ENCODE data around the gene HOXA4. TPM values are rescaled to one million over a fixed set of nuclear protein-coding genes. Genes with fewer than 3 reads are reported as not detected.

HOXA4 gene
- polyA plus RNA-seq, 3 donors = 0.48 TPM; not detected in 2

GRCh38 chr7:27124902-27125689 is 5.5 kb downstream of the HOXA4 start:
- no peak overlapping the region for H3K9ac ChIP-seq (ENCODE audit: insufficient read depth, low read length, poor library complexity, severe bottlenecking)

More at GRCh38 chr7:27124902-27125689, 5.5 kb downstream of the HOXA4 start:
- no peak for TF ChIP-seq CTCF (IDR thresholded peaks at IDR 0.05)
- Histone ChIP-seq H3K36me3 (replicated peaks in 1 of 2; ENCODE audit: control insufficient read depth in 1 of 2, insufficient read depth in 2 of 2, low read length in 2 of 2) (no peaks in the 10 kb centered on the region), H3K79me2 (ENCODE audit: insufficient read depth, low read length) (no peaks in the 10 kb centered on the region), H3K4me2 (replicated peaks; ENCODE audit: extremely low read depth, low read length, poor library complexity, severe bottlenecking) (no peak overlapping the region), H3K27ac (ENCODE audit: low read depth in 1 of 2, low read length in 2 of 2) (no peak overlapping the region), H3K4me1 (ENCODE audit: control insufficient read depth in 1 of 2, insufficient read depth in 2 of 2, low read length in 2 of 2) (no peaks in the 10 kb centered on the region), H3K27me3 (ENCODE audit: control insufficient read depth in 2 of 2, insufficient read depth in 2 of 2, low read length in 2 of 2) (no peaks in the 10 kb centered on the region), H3K4me3 (replicated peaks in 1 of 3; ENCODE audit: low read depth in 2 of 3, low read length in 3 of 3) (no peak overlapping the region), H3K9me3 (replicated peaks in 1 of 2; ENCODE audit: control insufficient read depth in 1 of 2, insufficient read depth in 1 of 2, low read length in 2 of 2) (no peaks in the 10 kb centered on the region), H2AFZ (ENCODE audit: insufficient read depth, low read depth, low read length, poor library complexity, severe bottlenecking) (no peak overlapping the region), H4K20me1 (ENCODE audit: insufficient read depth, low read length) (no peaks in the 10 kb centered on the region)
- Mint-ChIP-seq H3K27me3 (ENCODE audit: low read depth in 3 of 3) (peaks cover 3 to 10% (median 4%) of the 10 kb centered on the region in 3 donors), H3K4me1 (peaks cover 6% of the 10 kb centered on the region), H3K9me3 (peaks cover 0 to 4% (median 0%) of the 10 kb centered on the region in 7 donors), H3K27ac (no peak overlapping the region), H3K4me3 (no peak overlapping the region), H3K36me3 (peaks cover 0 to 2% of the 10 kb centered on the region in 2 donors)
- intact Hi-C loops (cut with micrococcal nuclease) = no loop called here
- 96% methylated on average over 5 of the region's 8 CpGs for WGBS (ENCODE audit: insufficient coverage)
- DNase-seq = no peak
